Fibroblast of skin of right quadriceps (primary cell): ENCODE measurements around the gene HSPB8.

Experiments
- DNase-seq: peaks from one replicate; pipeline ENCODE4 v3.0.0-alpha.2; 2013

Gene HSPB8

DNA sequence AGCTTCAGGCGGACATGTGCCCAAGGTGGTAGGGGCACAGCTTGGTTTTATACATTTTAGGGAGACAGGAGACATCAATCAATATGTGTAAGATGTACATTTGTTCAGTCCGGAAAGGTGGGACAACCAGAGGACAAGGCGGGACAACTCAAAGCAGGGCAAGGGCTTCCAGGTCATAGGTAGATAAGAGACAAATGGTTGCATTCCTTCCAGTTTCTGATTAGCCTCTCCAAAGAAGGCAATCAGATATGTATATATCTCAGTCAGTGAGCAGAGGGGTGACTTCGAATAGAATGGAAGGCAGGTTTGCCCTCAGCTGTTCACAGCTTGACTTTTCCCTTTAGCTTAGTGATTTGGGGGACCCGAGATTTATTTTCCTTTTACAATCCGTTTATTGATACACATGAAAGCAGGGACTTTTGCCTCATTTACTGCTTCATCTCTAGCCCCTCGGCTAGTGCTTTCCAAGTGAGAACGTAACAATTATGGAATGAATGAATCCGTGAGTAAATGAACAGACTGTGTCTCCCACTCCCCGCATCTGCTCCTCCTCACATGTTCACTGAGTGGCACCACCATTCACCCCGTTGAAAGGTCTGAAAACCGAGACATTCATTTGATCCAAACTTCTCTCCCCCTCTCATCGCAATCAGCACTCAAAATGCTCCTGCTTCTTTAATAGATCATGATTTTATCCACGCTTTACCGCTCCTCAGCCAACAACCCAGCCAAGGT, 6.9 kb upstream of the HSPB8 start:
- DNase-seq, result no peak

DNA sequence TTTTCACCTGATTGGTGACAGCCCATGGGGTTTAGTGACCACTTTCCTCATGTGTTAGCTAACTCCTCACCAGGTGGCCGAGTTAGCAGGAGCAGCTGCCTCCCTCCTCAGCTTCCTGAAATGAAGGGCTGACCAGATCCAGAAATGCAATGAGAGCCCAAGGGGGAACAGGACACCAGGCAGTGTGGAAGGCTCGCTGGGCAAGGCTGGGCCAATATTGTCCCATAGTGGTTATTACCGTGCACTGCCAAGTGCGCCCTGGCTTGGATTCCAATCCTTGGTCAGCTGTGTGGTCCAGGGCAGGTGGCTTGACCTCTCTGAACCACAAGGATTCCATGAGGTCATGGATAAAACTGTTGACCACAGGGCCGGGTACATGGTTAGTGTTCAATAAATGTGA, 3.6 kb upstream of the HSPB8 start:
- DNase-seq, result no peak

DNA sequence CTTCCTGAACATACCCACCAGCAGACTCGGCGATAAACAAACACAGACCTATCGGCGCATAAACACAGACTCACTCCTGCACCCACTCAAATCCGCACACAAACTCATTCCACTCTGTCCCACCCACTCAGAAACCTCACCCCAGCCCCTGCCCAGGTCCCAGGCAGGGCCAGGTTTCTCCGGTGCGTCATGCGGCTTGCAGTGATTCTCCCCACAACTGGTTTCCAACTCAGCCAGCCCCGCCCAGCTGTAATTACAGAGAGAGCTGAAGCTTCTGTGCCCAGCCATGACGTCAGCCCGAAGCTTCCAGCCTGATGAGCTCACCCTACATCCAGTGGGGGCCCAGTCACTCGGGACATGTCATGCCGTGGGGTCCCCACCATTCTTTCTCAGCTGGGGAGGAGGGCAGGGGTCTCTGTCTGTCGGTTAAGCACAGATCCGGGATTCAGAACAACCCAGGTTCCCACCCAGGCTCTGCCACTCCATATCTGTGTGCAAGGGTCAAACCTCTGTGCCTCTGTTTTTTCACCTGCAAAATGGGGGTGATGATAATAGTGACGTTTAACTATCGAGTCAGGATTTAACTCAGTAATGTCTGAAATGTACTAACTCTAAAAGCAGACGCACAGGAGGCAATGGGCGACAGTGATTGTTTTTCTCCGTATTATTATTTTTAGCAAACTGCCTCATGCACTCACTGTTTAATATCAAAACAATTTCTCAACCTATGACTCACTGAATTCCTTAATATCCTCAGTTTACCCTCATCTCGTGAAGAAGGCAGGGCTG, 2.3 kb upstream of the HSPB8 start:
- DNase-seq, result peak; percentile 89

DNA sequence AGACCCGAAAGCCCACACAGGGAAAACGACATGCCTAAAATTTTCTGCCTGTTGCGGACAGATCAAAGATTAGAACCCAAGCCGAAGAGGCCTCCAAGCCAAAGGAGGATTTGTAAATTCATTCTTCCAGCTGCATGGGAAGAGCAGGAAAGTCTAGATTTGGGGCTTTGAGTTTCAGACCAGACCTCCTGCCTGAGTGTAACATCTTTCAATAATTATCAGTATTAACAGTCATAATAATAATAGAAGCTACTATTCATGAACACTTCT, 1.7 kb upstream of the HSPB8 start:
- no peak for DNase-seq

DNA sequence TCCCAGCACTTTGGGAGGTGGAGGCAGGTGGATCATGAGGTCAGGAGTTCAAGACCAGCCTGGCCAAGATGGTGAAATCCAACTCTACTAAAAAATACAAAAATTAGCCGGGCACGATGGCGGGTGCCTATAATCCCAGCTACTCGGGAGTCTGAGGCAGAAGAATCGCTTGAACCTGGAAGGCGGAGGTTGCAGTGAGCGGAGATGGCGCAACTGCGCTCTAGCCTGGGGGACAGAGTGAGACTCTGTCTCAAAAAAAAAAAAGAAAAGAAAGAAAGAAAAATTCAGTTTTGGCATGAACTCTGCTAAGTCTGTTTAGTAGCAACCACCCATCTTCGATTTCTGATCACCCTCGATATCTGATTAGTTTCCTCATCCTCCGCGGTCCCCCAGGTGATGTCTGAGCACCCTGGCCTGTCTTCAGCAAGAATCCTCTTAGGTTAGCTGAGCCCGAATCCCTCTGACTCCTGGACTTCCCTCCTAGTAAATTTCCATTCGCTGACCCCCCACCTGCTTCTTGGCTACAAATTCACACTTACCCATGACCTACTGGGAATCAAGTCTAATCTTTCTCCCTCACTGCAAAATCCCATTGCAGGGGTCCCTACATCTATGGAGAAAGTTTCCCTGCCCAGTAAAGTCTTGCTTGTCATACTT, 879 bp upstream of the HSPB8 start:
- DNase-seq, result no peak

DNA sequence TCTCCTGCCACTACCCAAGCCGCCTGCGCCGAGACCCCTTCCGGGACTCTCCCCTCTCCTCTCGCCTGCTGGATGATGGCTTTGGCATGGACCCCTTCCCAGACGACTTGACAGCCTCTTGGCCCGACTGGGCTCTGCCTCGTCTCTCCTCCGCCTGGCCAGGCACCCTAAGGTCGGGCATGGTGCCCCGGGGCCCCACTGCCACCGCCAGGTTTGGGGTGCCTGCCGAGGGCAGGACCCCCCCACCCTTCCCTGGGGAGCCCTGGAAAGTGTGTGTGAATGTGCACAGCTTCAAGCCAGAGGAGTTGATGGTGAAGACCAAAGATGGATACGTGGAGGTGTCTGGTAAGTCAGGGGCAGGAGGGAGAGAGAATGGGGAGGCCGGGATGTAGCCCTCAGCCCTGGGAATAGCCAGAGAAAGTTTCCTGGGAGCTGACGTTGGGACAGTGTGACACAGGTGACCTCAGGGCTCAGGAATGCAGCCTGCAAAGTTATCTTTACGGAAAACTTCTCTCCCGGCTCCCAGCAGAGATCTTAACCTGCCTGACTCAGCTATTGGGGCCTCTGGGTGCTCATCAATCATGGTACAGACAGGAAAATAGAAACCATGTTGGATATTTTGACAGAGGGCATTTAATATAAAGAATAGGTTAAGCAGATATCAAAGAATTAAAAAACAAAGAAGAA, 747 bp downstream of the HSPB8 start:
- DNase-seq, result peak; percentile 79

DNA sequence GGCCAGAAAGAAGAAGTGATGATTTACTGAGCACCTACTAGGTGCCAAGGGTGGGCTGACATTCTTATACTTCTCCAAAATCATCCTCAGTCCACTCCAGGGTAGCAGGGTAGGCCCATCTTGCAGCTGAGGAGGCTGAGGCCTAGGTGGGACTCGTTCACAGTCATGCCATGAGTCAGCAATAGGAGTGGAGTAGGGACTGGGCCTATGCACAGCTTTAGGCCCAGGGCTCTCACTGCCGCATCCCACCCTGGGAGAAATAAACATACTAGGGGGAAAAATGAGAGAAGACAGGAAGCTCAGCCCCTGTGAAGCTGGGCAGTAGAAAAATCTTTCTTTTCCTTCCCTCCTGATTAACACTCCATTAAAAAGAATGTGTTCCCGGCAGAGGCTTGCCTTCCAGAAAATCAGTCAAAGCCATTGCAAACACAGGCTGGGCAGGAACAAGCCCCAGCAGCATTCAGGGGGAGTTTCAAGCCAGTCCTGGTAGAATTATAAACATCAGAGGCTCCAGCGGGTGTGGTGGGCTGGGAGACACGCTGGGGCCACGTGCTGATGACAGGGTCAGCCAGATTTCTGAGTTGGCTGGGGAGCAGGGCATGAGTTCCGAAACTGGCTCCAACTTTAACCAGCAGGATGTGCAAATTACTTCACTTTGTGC, 1.8 kb downstream of the HSPB8 start:
- peak; percentile 54 for DNase-seq

DNA sequence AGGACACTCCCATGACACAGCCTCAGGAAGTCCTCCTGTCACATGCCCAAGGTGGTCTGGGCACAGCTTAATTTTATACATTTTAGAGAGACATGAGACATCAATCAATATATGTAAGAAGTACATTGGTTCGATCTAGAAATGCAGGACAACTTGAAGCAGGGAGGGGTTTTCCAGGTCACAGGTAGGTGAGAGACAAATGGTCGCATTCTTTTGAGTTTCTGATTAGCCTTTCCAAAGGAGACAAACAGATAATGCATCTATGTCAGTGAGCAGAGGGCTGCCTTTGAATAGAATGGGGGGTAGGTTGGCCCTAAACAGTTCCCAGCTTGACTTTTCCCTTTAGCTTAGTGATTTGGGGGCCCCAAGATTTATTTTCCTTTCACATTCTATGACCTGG, 2.5 kb downstream of the HSPB8 start:
- no peak for DNase-seq

DNA sequence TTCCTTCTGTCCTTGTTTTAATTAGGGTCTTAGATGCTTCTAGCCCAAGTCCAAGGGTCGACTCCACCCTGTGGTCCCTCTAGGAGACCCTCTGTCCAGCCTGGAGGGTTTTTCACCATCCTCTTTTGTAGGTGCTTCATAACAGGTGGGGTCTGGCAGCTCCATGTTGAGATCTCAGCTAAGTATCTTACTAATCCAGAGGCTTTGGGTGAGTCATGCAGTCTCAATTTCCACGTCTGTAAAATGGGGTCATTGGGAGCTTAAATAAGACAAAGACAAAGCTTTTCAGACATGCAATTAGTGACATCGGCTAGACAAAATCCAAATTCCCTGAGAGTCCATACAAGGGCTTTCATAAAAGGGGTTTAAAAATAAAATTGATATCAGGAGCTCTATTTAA, 3.2 kb downstream of the HSPB8 start:
- no peak for DNase-seq

DNA sequence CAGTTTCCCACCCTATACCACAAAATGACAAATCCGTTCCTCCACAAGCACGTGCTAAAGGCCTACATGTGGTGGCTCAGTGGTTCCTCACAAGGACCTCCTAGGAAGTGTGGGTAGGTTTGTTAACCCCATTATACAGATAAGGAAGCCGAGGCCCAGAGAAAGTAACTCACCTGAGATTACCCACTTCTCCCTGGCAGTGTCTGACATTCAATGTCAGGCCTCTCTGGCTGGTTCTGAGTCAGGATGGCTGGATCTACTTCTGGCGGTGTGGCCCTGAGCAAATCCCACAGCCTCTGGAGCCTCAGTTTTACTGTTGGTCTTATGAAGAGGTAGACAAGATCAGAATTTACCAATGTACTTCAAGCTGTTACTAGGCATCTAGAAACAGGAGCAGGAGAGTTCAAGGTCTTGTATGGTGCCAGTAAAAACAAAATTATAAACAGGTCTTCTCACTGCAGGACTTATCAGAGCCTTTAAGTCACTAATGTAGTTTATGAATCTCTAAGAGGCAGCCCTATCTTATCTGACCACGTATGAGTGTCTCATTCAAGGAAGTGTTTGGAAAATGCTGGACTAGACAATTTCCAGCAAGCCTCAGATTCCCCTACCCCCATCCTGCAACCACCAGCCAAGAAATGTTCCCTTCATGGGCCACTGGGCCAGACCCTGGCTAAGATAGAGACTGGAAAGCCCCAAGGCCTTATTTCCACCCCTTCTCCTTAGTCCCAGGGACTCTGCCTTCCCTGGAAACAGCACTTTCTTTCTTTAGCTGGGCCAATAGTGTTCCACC, 4.2 kb downstream of the HSPB8 start:
- no peak for DNase-seq

DNA sequence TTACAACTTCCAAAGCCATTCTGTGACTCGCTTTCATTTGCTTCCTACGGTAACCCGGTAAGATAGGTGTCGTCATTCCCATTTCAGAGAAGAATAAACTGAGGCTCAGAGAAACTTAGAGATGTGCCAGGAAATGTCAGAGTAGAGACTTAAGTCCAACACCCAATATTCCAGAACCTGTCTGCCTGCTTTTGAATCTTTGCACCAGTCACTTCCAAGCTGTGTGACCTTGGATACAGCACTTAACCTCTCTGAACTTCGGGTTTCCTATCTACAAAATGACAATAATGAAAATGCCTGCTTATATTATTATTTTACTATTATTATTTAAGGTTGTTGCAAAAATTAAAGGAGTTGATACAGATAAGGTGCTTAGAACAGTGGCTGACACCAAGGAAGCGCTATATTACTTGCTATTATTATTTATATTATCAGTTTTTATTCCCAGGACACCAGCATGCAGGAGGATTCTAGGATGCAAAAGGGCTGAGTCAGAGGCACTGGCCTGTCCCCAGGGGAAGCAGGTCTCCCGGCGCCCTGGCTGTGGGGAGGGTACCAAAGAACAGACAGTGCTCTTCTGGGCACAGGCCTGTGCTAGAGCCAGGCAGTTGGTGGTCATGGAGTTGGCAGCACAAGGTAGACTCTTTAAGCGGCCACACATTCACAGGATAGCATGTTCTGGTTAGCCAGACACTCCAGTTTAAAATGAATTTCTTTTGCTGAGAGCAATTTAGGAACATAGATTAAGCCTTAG, 5.4 kb downstream of the HSPB8 start:
- no peak for DNase-seq

DNA sequence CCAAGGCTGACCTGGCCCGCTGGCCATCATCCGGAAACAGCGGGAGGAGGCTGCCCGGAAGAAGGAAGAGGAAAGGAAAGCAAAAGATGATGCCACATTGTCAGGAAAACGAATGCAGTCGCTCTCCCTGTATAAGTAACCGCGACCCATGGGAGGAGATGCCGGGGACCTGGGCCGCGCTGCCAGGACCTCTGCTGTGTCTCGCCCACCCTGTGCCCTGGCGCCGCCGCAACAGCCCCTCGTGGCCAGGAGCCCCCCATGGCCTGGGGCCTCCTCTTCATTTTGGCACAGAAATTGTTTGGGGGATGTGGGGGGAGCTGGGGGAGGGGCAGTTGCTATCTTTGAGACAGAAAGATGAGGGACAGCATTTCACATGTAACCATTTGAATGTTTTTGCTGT, 16.5 kb downstream of the HSPB8 start:
- no peak for DNase-seq

DNA sequence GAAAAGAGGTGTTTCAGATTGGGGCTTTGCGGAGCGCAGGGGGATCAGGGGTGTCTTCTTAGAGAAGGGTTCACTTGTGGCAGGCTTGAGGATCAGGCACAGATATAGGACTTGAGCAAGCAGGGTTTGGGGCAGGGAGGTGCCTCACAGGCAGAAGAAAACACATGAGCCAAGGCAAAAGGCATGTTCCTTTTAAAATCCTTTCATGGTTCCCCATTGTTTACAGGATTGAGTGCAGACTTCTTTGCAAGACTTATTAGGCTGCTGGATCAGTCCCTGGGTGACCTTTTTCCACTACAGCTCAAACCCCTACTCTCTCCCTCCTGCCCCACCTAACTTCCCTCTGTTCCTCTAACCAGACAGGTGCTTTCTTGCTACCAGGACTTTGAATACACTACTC, 19.7 kb downstream of the HSPB8 start:
- DNase-seq, result no peak

DNA sequence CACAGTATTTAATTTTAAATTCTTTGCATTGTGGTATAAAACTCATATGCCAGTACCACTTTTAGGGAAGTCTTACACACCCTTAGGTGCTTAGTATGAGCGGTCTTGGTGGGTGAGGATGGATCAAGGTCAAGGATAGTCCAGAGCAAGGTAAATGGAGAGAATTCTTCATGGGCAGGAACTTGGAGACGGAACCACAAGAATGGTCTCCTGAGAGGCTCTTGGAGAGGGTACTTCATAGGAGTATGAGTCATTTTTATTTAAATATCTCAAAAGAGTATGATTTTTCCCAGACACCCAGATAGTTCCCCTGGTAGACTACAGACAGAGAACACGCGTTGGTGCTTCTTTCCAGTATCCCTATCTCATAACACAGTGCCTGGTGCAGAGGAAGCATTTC, 21.9 kb downstream of the HSPB8 start:
- DNase-seq, result no peak

DNA sequence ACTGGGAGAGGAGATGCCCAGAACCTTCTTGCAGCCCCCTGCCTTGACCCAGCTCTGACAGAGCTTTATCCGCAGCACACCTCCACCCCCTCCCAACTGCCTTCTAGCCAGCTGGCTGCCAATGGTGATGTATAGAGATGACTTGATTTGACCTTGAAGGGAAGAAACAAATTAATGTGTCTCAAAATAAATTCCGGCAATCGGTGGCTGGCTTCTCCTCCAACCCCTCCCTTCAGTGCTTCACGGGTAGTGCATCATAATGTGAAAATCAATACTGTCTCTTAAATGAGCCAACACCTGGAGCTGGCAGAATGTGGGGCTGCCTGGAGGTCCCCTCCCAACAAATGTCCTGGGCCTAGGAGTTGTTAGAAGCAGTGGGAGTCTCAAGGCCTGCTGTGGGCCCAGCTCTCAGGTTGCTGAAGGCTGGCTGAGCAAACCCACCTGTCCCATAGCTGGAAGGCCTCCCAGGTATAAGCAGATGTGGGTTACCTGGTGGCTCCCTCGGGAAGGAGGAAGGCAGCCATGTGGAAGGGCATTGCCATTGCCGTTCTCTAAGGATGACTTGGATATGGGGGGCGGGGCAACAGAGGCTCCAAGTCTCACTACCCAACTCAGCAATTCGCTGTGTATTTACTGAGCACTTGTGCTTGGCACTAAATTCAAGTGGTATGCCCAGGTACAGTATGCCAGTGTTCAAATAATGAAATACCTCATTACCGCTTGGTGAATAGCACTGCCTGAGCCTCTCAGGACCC, 23.2 kb downstream of the HSPB8 start:
- no peak for DNase-seq

DNA sequence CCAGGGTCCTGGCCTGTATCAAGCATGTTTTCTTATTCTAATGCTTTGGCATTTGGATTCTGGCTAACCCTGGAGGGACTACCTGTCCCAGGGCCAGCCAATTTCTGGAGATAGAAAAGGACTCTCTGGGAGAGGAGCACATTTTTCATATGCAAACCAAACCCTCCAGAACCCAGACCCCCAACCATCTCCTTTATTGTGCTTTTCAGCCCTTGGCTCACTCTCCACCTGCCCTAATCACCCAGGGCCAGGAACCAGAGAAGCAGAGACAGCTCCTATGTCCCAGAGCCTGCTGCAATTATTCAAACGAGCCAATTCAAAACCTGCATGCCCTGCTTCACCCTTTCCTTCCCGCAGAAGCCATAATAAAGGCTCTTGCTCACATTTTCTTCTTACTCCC, 23.8 kb downstream of the HSPB8 start:
- DNase-seq, result no peak

DNA sequence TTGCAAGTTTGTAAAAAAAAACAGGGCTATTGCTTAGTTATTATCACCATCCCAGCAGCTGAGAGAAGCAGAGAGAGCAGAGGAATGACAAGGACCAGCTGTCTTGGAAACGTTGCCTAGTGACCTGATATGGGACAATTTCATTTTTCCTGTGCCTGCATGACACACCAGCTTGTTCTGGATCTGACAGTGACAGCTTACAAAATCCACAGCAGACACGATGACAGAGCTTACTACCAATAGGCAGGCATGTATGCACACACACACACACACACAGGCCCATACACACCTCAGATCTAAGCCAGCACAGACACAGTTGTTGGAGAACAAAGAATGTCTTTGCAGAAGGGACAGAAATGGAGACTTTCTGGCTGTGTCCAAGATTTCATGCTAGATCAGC, 25.4 kb downstream of the HSPB8 start:
- no peak for DNase-seq

DNA sequence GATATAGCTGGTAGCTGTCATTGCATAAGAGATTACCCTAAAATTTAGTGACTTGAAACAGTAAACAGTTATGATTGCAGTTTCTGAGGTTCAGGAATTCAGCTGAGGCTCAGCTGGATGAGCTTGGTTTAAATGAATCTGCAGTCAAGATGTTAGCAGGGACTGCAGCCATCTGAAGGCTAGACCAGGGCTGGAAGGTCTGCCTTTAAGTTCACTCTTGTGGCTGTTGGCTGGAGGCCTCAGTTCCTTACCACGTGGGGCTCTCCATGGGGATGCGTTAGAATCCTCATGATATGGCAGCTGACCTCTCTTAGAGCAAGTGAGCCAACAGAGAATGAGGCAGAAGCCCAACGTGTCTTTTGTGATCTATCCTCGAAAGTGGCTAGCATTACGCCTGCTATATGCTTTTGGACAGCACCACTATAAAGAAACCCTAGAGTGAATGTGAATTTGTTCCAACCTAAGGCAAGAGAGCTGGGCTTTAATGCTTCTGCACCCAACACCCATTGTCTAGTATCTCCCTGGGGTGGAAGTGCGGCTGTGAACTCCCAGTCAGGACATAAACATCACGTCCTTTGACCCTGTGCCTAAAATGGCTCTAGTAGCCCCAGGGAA, 26.0 kb downstream of the HSPB8 start:
- no peak for DNase-seq

DNA sequence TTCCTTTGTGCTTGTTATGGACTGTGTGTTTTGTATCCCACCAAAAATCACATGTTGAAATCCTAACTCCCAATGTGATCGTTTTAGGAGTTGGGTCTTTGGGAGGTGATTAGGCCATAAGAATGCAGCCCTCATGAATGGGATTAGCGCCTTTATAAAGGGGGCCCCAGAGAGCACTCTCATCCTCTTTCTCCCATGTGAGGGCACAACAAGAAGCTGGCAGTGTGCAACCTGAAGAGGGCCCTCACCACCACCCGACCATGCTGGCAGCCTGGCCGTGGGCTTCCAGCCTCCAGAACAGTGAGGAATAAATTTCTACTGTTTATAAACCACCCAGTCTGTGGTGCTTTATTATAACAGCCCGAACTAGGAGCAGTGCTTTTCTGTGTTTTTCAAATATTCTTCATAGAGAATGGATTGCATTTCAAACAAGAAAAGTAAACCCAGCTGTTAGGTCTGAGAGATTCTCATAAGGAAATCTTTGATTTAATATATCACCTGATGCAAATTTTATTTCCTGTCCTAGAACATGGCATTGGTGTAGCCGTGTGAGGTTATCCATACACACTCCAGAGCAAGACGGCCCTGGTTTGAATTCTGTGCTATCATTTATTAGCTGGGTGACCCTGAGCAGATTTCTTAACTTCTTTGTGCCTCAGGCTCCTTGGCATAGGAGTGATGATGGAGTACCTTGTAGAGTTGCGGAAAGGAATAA, 27.8 kb downstream of the HSPB8 start:
- DNase-seq, result no peak
